Smooth muscle cell (in vitro differentiated cells): ENCODE measurements around the gene AK5. TPM values are rescaled to one million over a fixed set of nuclear protein-coding genes. Genes with fewer than 3 reads are reported as not detected.
A peak's percentile ranks its signal among the peaks of the same experiment; 100 is the strongest.
"Not testable (repeated sequence)": the region's sequence is repeated elsewhere in the genome, so short reads cannot be mapped to it uniquely, and the experiment has no call there.

Experiments used
- DNase-seq: peaks from one replicate; lab custom pipeline; 2025; ENCODE audit not compliant: unreplicated experiment; lab: John Stamatoyannopoulos, UW
- H2AFZ ChIP-seq: fragments of 200-600 bp; sonication (generic); 2 replicates; pipeline ENCODE4 v1.6.0; 2016; ENCODE audit warnings: antibody characterized with exemption, low read depth, mild to moderate bottlenecking
- H3F3A ChIP-seq: fragments of 200-600 bp; sonication (generic); 2 replicates; pipeline ENCODE4 v1.6.0; 2017; ENCODE audit warnings: antibody characterized with exemption, low read depth
- H3K27ac ChIP-seq: fragments of 200-600 bp; sonication (generic); 2 replicates; pipeline ENCODE4 v1.5.1; 2016; ENCODE audit warnings: low read depth, mild to moderate bottlenecking
- H3K27me3 ChIP-seq: fragments of 200-600 bp; sonication (generic); 2 replicates; pipeline ENCODE4 v1.6.1; 2016; ENCODE audit warnings: low read depth, mild to moderate bottlenecking
- H3K36me3 ChIP-seq: fragments of 200-600 bp; sonication (generic); 2 replicates; pipeline ENCODE4 v1.5.1; 2016; ENCODE audit warnings: low read depth
- H3K4me1 ChIP-seq: fragments of 200-600 bp; sonication (generic); 2 replicates; pipeline ENCODE4 v1.5.1; 2016; ENCODE audit warnings: low read depth
- H3K4me2 ChIP-seq: fragments of 200-600 bp; sonication (generic); 2 replicates; pipeline ENCODE4 v1.6.0; 2016; ENCODE audit warnings: mild to moderate bottlenecking
- H3K4me3 ChIP-seq: fragments of 200-600 bp; sonication (generic); 2 replicates; pipeline ENCODE4 v1.5.1; 2016; ENCODE audit warnings: mild to moderate bottlenecking
- H3K79me2 ChIP-seq: fragments of 200-600 bp; sonication (generic); 2 replicates; pipeline ENCODE4 v1.6.0; 2016; ENCODE audit warnings: low read depth, mild to moderate bottlenecking
- H3K9ac ChIP-seq: fragments of 200-600 bp; sonication (generic); 2 replicates; pipeline ENCODE4 v1.6.0; 2016; ENCODE audit warnings: low read depth
- H3K9me3 ChIP-seq: fragments of 200-600 bp; sonication (generic); replicated peaks from 2 replicates; pipeline ENCODE4 v1.5.1; 2016; ENCODE audit warnings: low read depth
- H4K20me1 ChIP-seq: fragments of 200-600 bp; sonication (generic); 2 replicates; pipeline ENCODE4 v1.6.0; 2016; ENCODE audit warnings: low read depth
- CTCF ChIP-seq: fragments of 200-600 bp; sonication (generic); IDR thresholded peaks from 2 replicates; pipeline ENCODE4 v1.5.1; 2017; ENCODE audit warnings: borderline replicate concordance, mild to moderate bottlenecking, antibody characterized with exemption; ENCODE audit not compliant: insufficient read depth, poor library complexity, severe bottlenecking
- WGBS: methylation state at CpG from one replicate; pipeline ENCODE4 v1.1.7; 2016; ENCODE audit warnings: low lambda C conversion rate; 5-methylcytosine and 5-hydroxymethylcytosine counted together
- polyA plus RNA-seq: library from polyadenylated mRNA; unstranded; fragments of >200 nt; fragmentation: Nextera tagmentation; extraction: Ambion mirVana; gene quantifications from 2 replicates; pipeline ENCODE4 v1.2.1, GENCODE V29; 2016
- total RNA-seq: library from RNA; depleted of rRNA; stranded (reverse); fragments of >200 nt; gene quantifications from 2 replicates; pipeline ENCODE4 v1.2.3, GENCODE V29; 2014

AK5 gene
- total and polyA plus RNA-seq, 2 experiments from 2014 or later = 0.43 TPM; not detected in 1

GRCh38 chr1:77509051-77509492, 227.3 kb downstream of the AK5 start:
- Histone ChIP-seq H3K9me3 (no peaks in the 10 kb centered on the region), H3F3A (peaks cover 5% of the 10 kb centered on the region), H3K9ac (no peak overlapping the region), H3K27ac (no peak overlapping the region), H3K4me2 (no peak overlapping the region), H2AFZ (no peak overlapping the region), H3K27me3 (no peaks in the 10 kb centered on the region), H3K4me3 (no peak overlapping the region), H3K79me2 (no peaks in the 10 kb centered on the region), H4K20me1 (no peaks in the 10 kb centered on the region), H3K4me1 (peaks cover 5% of the 10 kb centered on the region), H3K36me3 (no peaks in the 10 kb centered on the region)
- WGBS = 90% methylated on average over 3 of the region's 3 CpGs
- no peak for DNase-seq
- no peak for TF ChIP-seq CTCF

GRCh38 chr1:77509898-77510297, 228.1 kb downstream of the AK5 start:
- Histone ChIP-seq H3K4me3 (no peak overlapping the region), H3K36me3 (no peaks in the 10 kb centered on the region), H3K4me2 (no peak overlapping the region), H3K9ac (no peak overlapping the region), H3F3A (peaks cover 5% of the 10 kb centered on the region), H3K27ac (no peak overlapping the region), H3K27me3 (no peaks in the 10 kb centered on the region), H3K79me2 (no peaks in the 10 kb centered on the region), H3K4me1 (peaks cover 12% of the 10 kb centered on the region), H4K20me1 (no peaks in the 10 kb centered on the region), H2AFZ (no peak overlapping the region), H3K9me3 (no peaks in the 10 kb centered on the region)
- 98% methylated on average over 2 of the region's 2 CpGs for WGBS
- TF ChIP-seq CTCF = no peak
- no peak for DNase-seq

GRCh38 chr1:77511440-77511840, 229.6 kb downstream of the AK5 start:
- Histone ChIP-seq H3F3A (peaks cover 5% of the 10 kb centered on the region), H3K36me3 (no peaks in the 10 kb centered on the region), H3K27me3 (no peaks in the 10 kb centered on the region), H3K4me3 (no peak overlapping the region), H3K9me3 (no peaks in the 10 kb centered on the region), H2AFZ (no peak overlapping the region), H3K4me1 (peaks cover 17% of the 10 kb centered on the region), H3K79me2 (no peaks in the 10 kb centered on the region), H3K9ac (no peak overlapping the region), H3K4me2 (peak overlapping the region; percentile 3), H3K27ac (peak overlapping the region; percentile 46), H4K20me1 (no peaks in the 10 kb centered on the region)
- no peak for TF ChIP-seq CTCF
- no peak for DNase-seq
- WGBS = 96% methylated on average over 2 of the region's 2 CpGs

- not testable (repeated sequence) for H3F3A ChIP-seq, H3K9me3 ChIP-seq
Measured at GRCh38 chr1:77512650-77513049, 230.8 kb downstream of the AK5 start.

More at GRCh38 chr1:77512650-77513049, 230.8 kb downstream of the AK5 start:
- H3K4me2 ChIP-seq, H3K27me3 ChIP-seq, H3K36me3 ChIP-seq, DNase-seq, H3K27ac ChIP-seq, H2AFZ ChIP-seq, H3K9ac ChIP-seq, H3K4me3 ChIP-seq, H4K20me1 ChIP-seq, H3K79me2 ChIP-seq: not testable (repeated sequence)
- 100% methylated on average over 1 of the region's 3 CpGs for WGBS
- H3K4me1 ChIP-seq = peaks cover 17% of the 10 kb centered on the region
